GM18520 (cell line): ENCODE results near the gene NUP160.

Experiments
- ATAC-seq: cut with Tn5 transposase; IDR thresholded peaks from one replicate; pipeline ENCODE4 v1.9.1; 2021; ENCODE audit not compliant: unreplicated experiment

Gene NUP160

DNA sequence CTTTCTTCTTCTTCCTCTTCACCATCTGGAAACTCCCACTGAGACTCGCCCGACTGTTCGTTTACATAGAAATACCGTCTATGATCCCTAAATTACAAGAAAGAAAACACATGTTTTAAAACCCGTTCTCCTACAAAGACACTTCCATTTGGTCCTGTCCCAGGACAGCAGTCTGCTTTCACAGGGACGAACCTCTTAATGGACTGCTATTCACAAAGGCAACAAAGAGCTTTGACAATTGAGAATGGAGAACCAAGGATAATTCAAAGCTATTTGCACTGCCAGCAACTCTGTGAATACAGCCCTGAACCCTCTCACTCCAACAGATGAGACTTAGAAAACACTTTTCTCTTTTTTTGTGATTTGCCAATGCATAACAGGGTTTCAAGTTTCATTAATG, 116.7 kb downstream of the NUP160 start:
- no peak for ATAC-seq
